ENCODE measurements around the gene GRPEL1.

Gene GRPEL1

DNA sequence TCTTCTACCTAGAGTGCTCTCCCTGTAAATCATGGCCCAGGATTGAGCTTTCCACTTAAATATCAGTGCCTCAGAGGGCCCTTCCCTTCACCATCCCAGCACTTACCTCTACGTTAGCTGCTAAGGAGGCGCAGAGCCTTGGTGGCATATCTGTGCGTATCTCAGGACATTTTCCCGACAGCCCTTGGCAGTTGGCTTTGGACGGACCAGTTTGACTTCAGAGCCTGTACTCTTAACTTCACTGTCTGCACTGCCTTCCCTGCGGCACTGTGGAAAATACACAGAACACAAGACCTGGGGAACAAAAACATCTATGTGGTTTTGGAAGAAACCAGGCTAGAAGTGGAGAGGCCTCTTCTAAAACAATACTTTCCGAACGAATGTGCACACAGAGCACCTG is 22.3 kb downstream of the GRPEL1 start:
- no peak for DNase-seq (ENCODE audit: low read depth in 2 of 2)

DNA sequence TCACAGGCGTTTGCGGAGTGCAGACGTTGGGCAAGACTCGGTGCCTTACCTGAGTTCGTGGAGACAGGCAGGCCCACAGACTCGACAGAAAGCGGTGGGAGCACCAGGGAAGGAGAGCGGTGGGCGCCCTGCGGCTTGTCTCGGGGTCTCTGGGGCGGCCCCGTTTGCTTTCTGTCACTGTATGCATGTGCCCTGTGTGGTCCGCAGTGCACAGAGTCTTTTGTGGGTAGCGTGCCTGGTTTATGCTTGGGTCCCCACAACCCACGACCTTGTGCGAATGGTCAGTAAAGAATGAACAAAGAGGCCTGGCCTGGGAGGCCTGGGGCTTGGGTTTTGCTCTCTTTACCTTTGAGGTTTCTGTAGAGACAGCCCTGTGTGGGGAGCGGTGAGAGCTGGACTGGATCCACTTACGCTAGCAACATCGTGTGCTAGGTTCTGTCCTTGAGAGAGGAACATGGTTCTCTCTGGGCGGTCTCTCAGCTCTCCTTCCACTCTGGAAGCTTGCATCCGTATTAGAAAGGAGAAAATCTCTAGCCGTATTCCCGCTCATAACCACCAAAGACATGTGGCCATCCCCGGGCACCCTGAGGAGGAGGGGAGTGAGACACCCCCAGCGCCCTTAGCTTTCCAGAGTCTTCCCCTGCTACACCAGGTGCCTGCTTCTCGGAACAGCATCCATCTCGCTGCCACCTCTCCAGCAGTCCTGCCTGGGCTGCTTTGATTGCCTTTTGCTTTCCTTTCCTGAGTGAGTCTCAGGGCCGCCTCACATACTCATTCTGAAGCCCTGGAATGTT is 23.5 kb downstream of the GRPEL1 start:
- no peak for DNase-seq (ENCODE audit: low read depth in 2 of 2)

DNA sequence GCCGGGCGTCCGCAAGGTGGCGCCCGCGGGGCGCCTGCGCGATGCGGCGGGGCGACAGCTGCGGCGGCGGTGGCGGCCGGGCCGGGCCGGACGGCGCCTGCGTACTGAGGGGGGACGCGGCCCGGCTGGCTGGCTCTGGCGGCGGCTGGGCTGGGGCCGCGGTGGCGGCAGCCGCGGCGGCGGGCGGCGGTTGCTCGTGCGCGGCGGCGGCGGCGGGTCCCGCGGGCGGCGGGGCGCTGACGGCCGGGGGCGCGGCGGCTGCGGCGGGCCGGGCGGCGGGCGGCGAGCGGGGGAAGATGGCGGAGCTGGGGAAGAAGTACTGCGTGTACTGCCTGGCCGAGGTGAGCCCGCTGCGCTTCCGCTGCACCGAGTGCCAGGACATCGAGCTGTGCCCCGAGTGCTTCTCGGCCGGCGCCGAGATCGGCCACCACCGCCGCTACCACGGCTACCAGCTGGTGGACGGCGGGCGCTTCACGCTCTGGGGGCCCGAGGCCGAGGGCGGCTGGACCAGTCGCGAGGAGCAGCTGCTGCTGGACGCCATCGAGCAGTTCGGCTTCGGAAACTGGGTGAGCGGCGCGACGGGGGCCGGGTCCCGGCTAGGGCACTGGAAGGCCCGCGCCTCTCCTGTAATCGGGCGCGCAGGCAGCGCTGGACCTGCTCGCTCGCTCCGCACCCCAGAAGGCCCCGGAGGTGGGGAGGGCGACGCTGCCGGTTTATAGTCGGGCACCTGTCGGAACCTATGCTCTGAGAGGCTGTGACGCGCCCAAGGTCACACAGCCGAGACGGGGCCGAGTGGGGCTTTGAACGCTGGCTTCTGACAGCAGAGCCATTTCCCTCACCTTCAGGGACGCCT is 24.4 kb downstream of the GRPEL1 start, which contains the start of gene TADA2B:
Gene TADA2B, plus strand, starts transcription at position 89 of the 853 bp plus-strand sequence. Its CDS starts 208 bp downstream, at position 297.
- DNase-seq (ENCODE audit: low read depth in 2 of 2), result peak; percentile 28 to 38

DNA sequence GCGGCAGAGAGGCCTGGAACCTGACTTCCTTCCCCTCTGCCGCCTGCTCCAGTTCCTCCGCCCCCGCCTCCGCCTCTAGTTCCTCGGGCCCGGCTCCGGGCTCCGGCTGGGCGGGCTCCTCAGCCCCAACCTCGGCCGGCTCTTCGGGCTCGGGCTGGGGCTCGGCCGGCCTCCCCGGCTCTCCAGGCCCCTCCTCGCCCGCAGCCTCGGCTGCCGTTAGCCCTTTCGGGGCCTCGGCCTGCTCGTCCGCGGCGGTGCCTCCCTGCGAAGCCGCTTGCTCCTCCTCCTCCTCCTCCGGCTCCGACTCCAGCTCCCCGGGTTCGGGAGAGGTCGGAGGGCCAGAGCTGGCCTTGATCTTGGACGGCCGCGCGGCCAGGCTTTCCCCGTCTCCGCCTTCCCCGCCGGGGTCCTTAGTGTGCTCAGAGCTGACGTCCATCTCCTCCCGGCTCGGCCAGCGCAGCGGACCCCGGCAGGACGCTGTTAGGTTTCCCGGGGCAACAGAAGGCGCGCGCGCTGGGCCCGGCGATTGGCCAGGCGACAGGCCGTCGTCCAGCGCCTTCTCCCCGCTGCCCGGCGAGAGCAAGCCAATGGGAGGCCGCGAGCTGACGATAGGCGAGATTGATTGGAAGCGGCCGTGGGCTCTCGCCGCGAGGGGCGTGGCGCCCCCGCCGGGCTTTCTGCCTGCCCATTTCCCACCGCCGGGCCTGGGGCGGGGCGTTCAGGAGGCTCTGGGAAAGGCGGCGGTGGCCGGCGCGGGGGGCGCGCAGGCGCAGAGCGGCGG is 25.2 kb downstream of the GRPEL1 start:
- DNase-seq (ENCODE audit: low read depth in 2 of 2), result peak; percentile 85 to 93

DNA sequence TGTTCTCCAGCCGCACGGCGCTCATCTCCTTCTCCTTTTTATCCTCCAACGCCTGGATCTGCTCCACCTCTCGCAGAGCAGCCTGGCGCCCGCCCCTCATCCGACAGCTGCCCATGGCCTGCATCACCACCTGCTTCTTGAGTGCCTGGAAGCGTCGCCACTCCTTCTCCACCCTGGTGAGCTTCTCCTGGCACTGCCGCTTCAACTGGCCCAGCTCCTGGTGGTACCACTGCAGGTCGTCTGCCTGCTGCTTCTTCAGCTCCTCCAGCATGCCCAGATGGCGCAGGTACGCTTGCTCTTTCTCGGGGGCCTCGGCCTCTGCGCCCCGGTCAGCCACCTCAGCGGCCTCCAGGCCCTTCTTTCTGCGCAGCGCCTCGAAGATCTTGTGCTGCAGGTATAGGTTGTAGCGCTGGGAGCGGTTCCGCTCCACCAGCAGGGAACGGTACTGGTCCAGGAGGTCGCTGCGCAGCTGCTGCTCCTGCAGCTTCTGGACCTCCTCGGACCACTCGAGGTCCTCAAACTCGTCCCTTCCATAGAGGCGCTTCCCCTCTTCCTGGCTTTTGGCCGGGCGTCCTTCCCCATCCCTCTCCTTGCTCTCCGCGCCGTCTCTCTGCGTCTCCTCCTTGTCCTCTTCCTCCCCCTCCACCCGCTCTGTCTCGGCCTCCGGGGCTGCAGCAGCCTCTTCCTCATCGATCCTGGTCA is 25.9 kb downstream of the GRPEL1 start:
- no peak for DNase-seq (ENCODE audit: low read depth in 2 of 2)

DNA sequence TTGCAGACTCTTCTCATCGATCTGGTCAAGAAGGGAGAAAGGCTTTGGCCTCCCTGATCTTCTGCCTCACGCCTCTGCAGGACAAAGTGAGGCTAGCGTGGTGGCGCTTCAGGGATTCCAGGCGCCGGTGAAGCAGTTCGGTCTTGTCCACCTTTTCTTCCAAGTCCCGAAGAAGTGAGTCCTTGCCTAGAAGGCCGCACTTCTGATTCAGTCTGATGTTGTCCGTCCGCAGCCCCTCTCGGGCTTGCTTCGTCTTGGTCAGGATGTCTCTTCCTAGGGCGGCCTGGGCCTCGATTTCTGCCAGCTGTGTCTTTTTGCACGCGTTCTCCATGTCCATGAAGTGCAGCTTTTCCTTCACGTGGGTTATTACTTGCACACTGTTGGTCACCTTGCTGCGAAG is 26.6 kb downstream of the GRPEL1 start:
- no peak for DNase-seq (ENCODE audit: low read depth in 2 of 2)

DNA sequence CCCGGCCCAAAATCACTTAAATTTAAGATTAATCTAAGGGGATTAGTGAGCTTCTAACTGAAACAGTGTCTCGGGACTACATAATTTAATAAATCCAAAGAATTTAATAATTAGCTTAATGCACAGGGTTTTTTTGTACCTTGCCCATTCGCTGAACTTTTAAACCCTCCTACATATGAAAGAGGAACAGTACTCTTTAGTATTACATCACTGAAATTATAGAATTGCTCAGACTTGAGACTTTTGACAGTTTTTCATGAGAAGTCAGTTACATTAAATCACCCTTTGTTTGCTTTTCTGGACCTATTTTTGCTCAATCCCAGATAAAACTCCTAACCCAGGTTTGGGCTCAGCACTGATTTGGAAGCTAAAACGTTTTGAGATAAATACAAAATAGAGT is 27.1 kb downstream of the GRPEL1 start:
- no peak for DNase-seq (ENCODE audit: low read depth in 2 of 2)

DNA sequence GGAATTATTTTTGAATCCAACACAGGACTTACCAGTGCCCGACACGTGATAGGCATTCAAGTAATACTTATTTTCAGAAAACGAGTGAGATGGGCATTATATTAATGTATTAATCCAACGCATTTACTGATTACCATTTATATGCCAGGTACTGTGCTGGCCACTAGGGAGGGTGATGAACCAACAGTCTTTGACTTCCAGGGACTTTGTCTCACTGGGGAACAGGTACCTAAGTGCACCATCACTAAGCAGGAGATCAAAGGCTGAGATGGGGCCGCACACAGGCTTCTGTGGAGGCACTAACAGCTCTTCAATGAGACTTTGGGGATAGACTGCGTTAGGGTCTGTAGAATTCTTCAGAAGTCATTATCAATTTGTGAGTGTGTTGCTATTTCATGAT is 30.4 kb downstream of the GRPEL1 start:
- DNase-seq (ENCODE audit: low read depth in 2 of 2), result no peak

DNA sequence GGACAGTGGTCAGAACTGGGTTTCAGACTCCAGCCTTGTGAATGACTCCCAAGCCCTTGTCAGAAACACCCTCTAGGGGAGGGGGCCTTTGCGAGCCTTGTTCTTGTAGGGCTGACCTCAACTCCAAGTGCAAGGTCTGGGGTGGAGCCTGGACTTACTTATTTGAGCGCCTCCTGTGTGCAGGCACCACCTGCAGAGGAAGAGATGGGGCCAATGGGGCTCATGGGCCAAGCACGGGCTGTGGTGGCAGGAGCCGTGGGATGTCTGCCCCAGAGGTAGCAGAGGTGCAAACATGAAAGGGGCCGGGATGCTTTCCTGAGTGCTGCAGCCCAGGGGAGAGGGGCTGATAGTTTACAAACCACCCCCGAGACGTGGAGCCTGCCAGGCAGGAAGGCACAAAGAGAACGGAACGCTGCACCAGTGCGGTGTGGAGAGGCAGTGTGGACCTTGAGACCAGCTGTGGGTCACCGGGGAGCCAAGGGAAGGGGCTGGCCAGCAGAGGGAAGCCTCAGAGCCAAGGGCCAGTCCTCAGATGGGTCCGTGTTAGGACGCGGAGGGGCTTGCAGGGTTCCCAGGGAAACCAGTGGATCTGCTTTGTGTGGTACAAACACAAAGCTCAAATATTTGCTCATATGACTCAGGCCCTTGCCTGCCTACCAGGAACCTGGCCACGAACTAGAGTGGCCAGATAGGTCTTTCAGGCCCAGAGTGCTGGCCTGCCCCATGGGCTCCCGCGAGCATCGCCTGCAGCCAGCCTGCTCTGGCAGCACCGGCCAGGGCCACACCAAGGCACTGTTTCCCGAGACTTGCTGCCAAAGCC is 33.4 kb downstream of the GRPEL1 start:
- DNase-seq (ENCODE audit: low read depth in 2 of 2), result no peak

DNA sequence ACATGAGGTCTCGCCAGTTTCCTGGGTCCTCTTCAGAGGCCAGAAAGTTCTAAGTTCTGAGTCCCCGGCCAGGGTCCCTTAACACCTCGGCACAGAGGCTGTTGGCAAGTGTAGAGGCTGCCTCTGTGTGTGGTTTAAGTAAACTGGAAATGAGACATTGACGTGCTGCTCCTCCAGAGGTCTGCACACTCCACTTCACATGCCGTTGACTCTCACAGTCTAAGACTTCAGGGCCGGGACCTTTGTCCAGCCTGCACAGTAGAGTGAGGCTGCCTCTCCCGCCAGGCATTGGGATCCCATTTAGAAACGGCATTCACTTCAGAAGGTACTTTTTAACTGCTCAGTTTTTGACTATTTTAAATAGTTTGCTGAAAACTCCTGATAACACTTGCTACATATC is 35.3 kb downstream of the GRPEL1 start:
- no peak for DNase-seq (ENCODE audit: low read depth in 2 of 2)

DNA sequence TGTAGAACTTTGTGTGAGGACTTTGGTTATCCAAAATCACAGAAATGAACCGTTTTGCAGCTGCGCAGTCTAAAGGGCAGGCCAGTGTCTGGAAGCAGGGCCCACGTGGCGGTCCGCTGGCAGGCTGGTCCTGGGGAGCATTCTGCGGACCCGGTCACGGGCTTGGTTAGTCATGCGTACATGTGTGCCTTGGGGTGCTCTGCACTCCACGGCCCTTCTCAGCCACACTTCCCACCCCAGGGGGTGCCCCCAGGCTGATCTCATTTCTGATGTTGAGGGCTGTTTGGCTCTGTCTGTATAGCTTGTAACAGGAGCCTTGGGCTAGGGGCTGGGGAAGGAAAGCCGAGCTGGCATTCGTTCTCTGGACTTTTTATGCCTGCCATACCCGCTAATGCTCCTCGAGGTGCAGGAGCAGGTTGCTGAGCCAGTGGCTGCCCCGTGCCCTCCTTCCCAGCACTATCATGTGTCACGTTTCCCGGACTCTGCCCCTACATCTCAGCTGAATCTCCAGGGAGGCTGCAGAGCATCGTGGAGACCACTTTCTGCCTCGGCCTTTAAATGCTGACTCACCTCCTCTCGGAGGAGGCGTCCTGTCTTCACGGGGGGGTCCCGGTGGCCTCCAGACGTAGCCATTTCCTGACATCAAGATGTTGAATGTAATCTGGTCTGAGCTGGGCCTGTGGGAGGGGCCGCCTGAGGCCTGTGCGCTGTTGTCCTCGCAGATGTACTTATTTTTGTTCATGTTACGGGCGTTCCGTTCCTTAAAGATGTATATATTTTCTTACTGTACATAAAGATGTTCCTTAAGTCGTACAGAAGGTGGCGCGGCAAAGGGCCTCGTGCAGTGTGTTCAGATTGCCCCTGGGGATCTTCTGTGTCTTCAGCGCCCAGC is 36.1 kb downstream of the GRPEL1 start:
- no peak for DNase-seq (ENCODE audit: low read depth in 2 of 2)

DNA sequence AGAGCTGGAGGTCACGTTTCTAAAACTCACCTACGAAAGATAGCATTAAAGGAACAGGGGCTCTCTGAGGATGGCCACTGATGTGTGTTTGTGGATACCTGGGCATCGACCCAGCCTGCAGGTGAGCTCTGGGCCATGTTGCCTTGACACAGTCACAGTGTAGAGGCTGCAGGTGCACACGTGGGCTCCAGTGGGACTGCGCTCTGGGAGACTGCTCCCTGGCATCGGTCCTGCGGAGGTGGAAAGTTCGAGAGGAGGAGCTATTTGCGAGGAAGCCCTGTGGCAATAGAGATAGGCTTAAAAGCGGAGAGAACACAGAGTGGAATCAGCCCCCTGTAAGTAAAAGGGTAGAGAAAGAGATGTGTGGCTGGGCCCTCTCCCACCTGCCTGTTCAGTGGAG is 37.0 kb downstream of the GRPEL1 start:
- DNase-seq (ENCODE audit: low read depth in 2 of 2), result no peak

DNA sequence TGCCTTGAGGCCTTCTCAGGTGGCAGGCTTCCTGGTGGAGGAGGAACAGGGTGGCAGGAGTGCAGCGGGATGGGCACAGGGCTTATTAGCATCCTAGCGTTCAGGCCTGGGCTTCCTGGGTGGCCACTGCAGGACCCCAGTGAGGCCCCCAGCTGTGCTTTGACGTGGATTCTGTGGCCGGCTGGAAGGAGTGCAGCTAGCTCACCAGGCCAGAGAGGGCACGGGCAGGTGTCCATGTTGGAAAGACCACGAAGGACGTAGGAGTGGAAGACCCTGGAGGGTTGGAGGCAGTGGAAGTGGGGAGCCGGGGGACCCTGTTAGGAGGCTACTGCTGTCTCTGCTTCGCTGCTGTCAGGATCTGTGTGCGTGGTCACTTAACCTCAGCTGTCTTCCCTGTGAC is 37.9 kb downstream of the GRPEL1 start:
- no peak for DNase-seq (ENCODE audit: low read depth in 2 of 2)

DNA sequence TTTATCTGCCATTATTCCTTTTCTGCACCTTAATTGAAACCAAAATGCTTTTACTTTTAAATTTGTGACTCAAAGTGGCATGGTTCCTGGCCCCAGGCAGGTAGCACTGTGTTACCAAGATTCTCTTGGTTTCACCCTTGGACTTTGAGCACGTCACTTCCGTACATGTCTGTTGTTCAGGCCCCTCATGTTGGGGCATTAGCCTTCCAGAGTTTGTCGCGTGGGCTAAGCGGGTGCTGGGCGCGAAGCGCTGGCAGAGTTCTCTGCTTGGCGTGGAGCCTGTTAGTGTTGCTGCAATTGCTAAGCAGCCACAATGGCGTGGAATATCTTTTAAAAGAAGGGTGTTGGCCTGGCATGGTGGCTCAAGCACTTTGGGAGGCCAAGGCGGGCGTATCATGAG is 38.7 kb downstream of the GRPEL1 start:
- no peak for DNase-seq (ENCODE audit: low read depth in 2 of 2)

DNA sequence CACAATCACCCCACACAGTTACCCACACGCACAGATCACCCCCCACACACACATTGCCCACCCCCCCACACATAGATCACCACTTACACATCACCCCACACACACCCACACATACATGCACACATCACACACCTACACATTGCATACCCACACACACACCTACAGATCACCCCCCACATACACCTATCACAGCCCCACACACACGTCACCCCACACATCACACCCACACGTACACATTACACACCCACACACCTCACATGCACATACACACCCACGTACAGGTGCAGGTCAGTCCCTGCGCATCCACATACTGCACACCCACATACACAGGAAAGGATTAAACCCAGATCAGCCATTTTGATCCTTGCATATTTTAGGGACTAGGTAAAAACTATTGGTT is 40.0 kb downstream of the GRPEL1 start:
- no peak for DNase-seq (ENCODE audit: low read depth in 2 of 2)

DNA sequence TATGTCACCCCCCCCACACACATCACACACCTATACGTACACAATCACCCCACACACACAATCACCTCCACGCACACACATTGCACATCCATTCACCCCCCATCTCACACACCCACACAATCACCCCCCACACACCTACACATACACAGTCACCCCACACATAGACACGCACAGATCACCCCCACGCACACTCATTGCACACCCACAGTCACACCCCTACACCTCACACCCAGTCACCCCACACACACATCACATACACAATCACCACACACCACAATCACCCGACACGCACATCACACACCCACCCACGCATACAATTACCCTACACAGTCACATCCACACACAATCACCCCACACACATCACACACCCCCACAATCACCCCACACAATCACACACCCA is 40.6 kb downstream of the GRPEL1 start:
- DNase-seq (ENCODE audit: low read depth in 2 of 2), result no peak

DNA sequence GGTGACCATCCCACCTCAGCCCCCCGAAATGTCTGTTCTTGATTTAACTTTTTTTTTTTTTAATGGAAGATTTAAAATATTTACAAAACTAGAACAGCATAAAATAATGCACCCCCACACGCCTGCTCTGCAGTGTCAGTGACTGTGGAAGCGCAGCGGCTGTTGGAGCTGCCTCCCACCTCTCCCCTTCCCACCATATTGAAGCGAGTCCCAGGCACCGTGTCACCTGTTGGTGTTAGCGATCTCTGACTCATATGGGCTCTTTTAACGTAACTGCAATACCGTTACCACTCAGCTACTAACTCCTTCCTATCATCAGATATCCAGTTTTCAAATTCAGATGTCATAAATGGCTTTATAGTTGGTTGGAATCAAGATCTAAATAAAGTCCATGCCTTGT is 41.8 kb downstream of the GRPEL1 start:
- DNase-seq (ENCODE audit: low read depth in 2 of 2), result no peak

DNA sequence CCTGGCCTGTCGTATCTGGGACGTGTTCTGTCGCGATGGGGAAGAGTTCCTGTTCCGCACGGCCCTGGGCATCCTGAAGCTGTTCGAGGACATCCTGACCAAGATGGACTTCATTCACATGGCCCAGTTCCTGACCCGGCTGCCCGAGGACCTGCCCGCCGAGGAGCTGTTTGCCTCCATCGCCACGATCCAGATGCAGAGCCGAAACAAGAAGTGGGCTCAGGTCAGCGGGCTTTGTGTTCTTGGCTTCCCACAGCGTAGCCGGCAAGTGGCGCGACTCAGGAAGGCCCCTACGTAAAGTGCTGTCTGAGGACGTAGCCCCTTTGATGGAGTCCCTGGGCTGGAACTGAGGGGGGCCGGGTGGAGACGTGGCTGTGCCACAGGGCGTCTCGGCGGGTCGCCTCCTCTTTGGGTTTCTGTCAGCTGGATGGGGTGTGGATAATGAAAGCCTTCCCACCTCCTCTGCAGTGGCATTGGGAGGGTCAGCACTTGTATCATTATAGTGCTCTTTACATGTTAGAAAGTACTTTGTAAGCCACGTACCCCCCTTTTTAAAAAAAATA is 42.7 kb downstream of the GRPEL1 start:
- no peak for DNase-seq (ENCODE audit: low read depth in 2 of 2)

DNA sequence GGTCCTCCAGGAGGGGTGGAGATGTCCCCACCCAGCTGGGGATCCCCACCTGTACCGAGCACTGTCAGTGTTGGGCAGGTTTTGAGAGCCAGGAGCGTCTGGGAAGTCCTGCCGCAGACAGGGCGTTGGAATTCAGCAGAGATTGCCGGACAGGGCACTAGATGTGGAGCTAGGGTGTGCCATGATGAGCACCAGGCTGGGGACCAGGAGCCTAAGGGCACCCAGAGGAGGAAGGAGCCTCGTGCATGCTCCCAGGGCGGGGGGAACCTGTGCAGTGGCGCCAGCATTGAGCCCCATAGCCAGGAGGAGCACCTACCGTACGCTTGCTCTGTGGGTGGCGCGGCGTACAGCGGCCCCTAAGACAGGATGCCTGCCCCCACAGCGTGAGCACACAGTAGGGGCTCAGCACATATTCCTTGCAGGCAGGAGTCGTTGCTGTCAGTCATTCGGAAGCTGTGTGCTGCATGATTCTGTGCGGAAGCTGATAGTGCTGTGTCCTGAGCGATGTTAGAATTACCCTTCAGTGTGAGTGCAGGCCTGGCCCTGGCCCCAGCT is 43.5 kb downstream of the GRPEL1 start:
- DNase-seq (ENCODE audit: low read depth in 2 of 2), result no peak
